ENCODE data around the gene CNTNAP5. TPM values are rescaled to one million over a fixed set of nuclear protein-coding genes. Genes with fewer than 3 reads are reported as not detected.
A peak's percentile ranks its signal among the peaks of the same experiment; 100 is the strongest.

The CNTNAP5 gene
- total RNA-seq, 1 experiment from 2014 or later, result 0.48 TPM

- no peak for TF ChIP-seq CTCF (conservative IDR thresholded peaks at IDR 0.05)
- Histone ChIP-seq H2BK20ac (ENCODE audit: low read depth, low read length, poor library complexity, severe bottlenecking) (no peak overlapping the region), H3K9ac (ENCODE audit: extremely low read depth, insufficient read length, low read length) (no peak overlapping the region), H3K9me3 (ENCODE audit: control insufficient read depth, low read depth, low read length) (no peaks in the 10 kb centered on the region), H3K79me1 (ENCODE audit: insufficient read depth, low read depth, low read length, poor library complexity, severe bottlenecking) (no peaks in the 10 kb centered on the region), H3T11ph (ENCODE audit: low read length) (no peak overlapping the region), H3K56ac (ENCODE audit: insufficient read length, low read depth, low read length) (no peak overlapping the region), H3K4me2 (ENCODE audit: insufficient read depth, insufficient read length, low read length) (no peak overlapping the region), H2BK15ac (ENCODE audit: low read depth, low read length) (no peak overlapping the region), H4K8ac (replicated peaks; ENCODE audit: insufficient read length, low read depth, low read length) (no peak overlapping the region), H3K23me2 (ENCODE audit: insufficient read length, low read depth, low read length, poor library complexity, severe bottlenecking) (no peaks in the 10 kb centered on the region), H3K14ac (ENCODE audit: insufficient read depth, low read length) (no peak overlapping the region), H2AK5ac (ENCODE audit: insufficient read length, low read length) (no peak overlapping the region), H2BK120ac (ENCODE audit: low read depth, low read length, poor library complexity, severe bottlenecking) (no peak overlapping the region), H3K23ac (ENCODE audit: insufficient read length, low read depth, low read length) (no peak overlapping the region), H3K79me2 (ENCODE audit: insufficient read depth, low read length) (no peaks in the 10 kb centered on the region), H4K5ac (ENCODE audit: insufficient read length, low read depth, low read length) (no peak overlapping the region), H3K27ac (ENCODE audit: insufficient read length, low read depth, low read length) (no peak overlapping the region), H2BK5ac (ENCODE audit: insufficient read length, low read length) (no peak overlapping the region), H3K4ac (ENCODE audit: low read depth, low read length) (no peak overlapping the region), H2AFZ (ENCODE audit: low read length) (no peak overlapping the region), H3K18ac (ENCODE audit: insufficient read length, low read depth, low read length) (no peak overlapping the region), H3K27me3 (ENCODE audit: insufficient read depth, low read length) (no peaks in the 10 kb centered on the region), H4K20me1 (ENCODE audit: control insufficient read depth, insufficient read depth, insufficient read length) (no peaks in the 10 kb centered on the region), H3K4me1 (ENCODE audit: insufficient read depth, low read length) (no peaks in the 10 kb centered on the region), H2BK12ac (ENCODE audit: insufficient read length, low read depth, low read length) (no peak overlapping the region), H4K91ac (ENCODE audit: insufficient read length, low read depth, low read length) (no peak overlapping the region)
- Mint-ChIP-seq H3K4me3 (no peak overlapping the region), H3K27ac (peak overlapping the region in 1 of 3 experiments; percentile 79; a peak in 2 of 7 replicates), H3K27me3 (ENCODE audit: low read depth) (no peaks in the 10 kb centered on the region), H3K36me3 (ENCODE audit: insufficient read depth in 1 of 3, low read depth in 3 of 3) (peaks cover 0 to 6% (median 5%) of the 10 kb centered on the region in 3 experiments; a peak in 3 of 7 replicates), H3K4me1 (peaks cover 0 to under 1% of the 10 kb centered on the region in 2 experiments; a peak in 1 of 4 replicates), H3K9me3 (peaks cover 3 to 4% of the 10 kb centered on the region in 2 experiments; a peak in 3 of 5 replicates)
- no CpG with 5 or more reads among the region's 3 CpGs for WGBS (ENCODE audit: extremely low coverage, insufficient read length, low lambda C conversion rate)
- DNase-seq, result no peak
Measured at GRCh38 chr2:124776332-124776731, 751.2 kb downstream of the CNTNAP5 start.
